GM21360 (cell line): ENCODE data around the gene FPR2.
"Not testable (repeated sequence)": the region's sequence is repeated elsewhere in the genome, so short reads cannot be mapped to it uniquely, and the experiment has no call there.

ENCODE experiments used
- ATAC-seq: cut with Tn5 transposase; IDR thresholded peaks from one replicate; pipeline ENCODE4 v1.9.1; 2021; ENCODE audit warnings: mild to moderate bottlenecking, moderate library complexity; ENCODE audit not compliant: unreplicated experiment

Gene FPR2

GRCh38 chr19:51803967-51804366 lies 43.0 kb downstream of the FPR2 start:
- ATAC-seq, result no peak

- ATAC-seq, result not testable (repeated sequence)
Observed at GRCh38 chr19:51804789-51805188, 43.8 kb downstream of the FPR2 start.

- not testable (repeated sequence) for ATAC-seq
Observed at GRCh38 chr19:51805396-51805795, 44.4 kb downstream of the FPR2 start.

GRCh38 chr19:51806571-51806970 lies 45.6 kb downstream of the FPR2 start:
- not testable (repeated sequence) for ATAC-seq

- ATAC-seq, result no peak
Observed at GRCh38 chr19:51807111-51807701, 46.2 kb downstream of the FPR2 start.

GRCh38 chr19:51807925-51808324 lies 46.9 kb downstream of the FPR2 start:
- no peak for ATAC-seq

GRCh38 chr19:51808333-51808986 lies 47.5 kb downstream of the FPR2 start:
- no peak for ATAC-seq

- no peak for ATAC-seq
Observed at GRCh38 chr19:51809787-51810186, 48.8 kb downstream of the FPR2 start.

- no peak for ATAC-seq
Observed at GRCh38 chr19:51810223-51810622, 49.2 kb downstream of the FPR2 start.

GRCh38 chr19:51811344-51811743 lies 50.4 kb downstream of the FPR2 start:
- ATAC-seq, result no peak

- ATAC-seq, result no peak
Observed at GRCh38 chr19:51815043-51815442, 54.1 kb downstream of the FPR2 start.

GRCh38 chr19:51816711-51817110 lies 55.7 kb downstream of the FPR2 start:
- ATAC-seq, result no peak

- ATAC-seq, result no peak
Observed at GRCh38 chr19:51820011-51820410, 59.0 kb downstream of the FPR2 start.
